Gastroesophageal sphincter (tissue), 3 donors: ENCODE measurements around the gene CARD19.

ENCODE experiments used
- CTCF ChIP-seq, 4 experiments: fragments of 200-600 bp in 2 of 4; fragments of 450-650 bp in 2 of 4; sonication (generic) in 1 of 4; IDR thresholded peaks; one replicate each; pipeline ENCODE4 v1.5.1; 2017 to 2019; ENCODE audit warnings: antibody characterized with exemption in 4 of 4, mild to moderate bottlenecking in 2 of 4, moderate library complexity in 2 of 4
- EP300 ChIP-seq: sonication (generic); formaldehyde crosslinking; IDR thresholded peaks from one replicate; pipeline ENCODE4 v1.6.1; 2017; ENCODE audit warnings: antibody characterized with exemption, mild to moderate bottlenecking
- POLR2A ChIP-seq, 2 donors: fragments of 450-650 bp; IDR thresholded peaks; one replicate each; pipeline ENCODE4 v1.6.1; 2017; ENCODE audit warnings: antibody characterized with exemption in 2 of 2, mild to moderate bottlenecking in 2 of 2, moderate library complexity in 1 of 2
- POLR2AphosphoS5 ChIP-seq: sonication (generic); formaldehyde crosslinking; IDR thresholded peaks from one replicate; pipeline ENCODE4 v1.6.1; 2017; ENCODE audit warnings: antibody characterized with exemption

- TF ChIP-seq CTCF (IDR thresholded peaks at IDR 0.05) (no peak), POLR2AphosphoS5 (no peak), POLR2A (IDR thresholded peaks at IDR 0.05) (no peak), EP300 (no peak)
These were observed 24.9 kb downstream of the CARD19 start for GRCh38 chr9:93120846-93121315.
